LNCaP clone FGC (cell line): ENCODE measurements around the gene SORCS2.

Source experiments
- DNase-seq: peaks from one replicate; pipeline ENCODE4 v3.0.0-alpha.2; 2011; ENCODE audit warnings: low read depth
- H3K4me3 ChIP-seq: 2 replicates; pipeline ENCODE4 v1.5.1; 2011; ENCODE audit warnings: mild to moderate bottlenecking, low read depth, low read length, control low read depth
- CTCF ChIP-seq: IDR thresholded peaks from 2 replicates; pipeline ENCODE4 v1.5.1; 2012; ENCODE audit warnings: mild to moderate bottlenecking; ENCODE audit not compliant: control insufficient read depth, insufficient read depth; ENCODE audit errors: extremely low read depth

The SORCS2 gene

GRCh38 chr4:7322166-7322991 lies 130.0 kb downstream of the SORCS2 start:
- H3K4me3 ChIP-seq, result no peak overlapping the region
- DNase-seq, result no peak
- no peak for TF ChIP-seq CTCF

- TF ChIP-seq CTCF, result no peak
- no peak overlapping the region for H3K4me3 ChIP-seq
- no peak for DNase-seq
Measured at GRCh38 chr4:7323461-7323871, 131.1 kb downstream of the SORCS2 start.

- peak; percentile 32 for TF ChIP-seq CTCF
- H3K4me3 ChIP-seq, result no peak overlapping the region
- no peak for DNase-seq
Measured at GRCh38 chr4:7323872-7324650, 131.7 kb downstream of the SORCS2 start.

GRCh38 chr4:7324651-7325121 lies 132.3 kb downstream of the SORCS2 start:
- DNase-seq, result no peak
- no peak for TF ChIP-seq CTCF

GRCh38 chr4:7325541-7325940 lies 133.2 kb downstream of the SORCS2 start:
- DNase-seq, result no peak
- no peak for TF ChIP-seq CTCF
- no peak overlapping the region for H3K4me3 ChIP-seq

More at GRCh38 chr4:7324651-7325121, 132.3 kb downstream of the SORCS2 start:
- no peak overlapping the region for H3K4me3 ChIP-seq

- no peak for TF ChIP-seq CTCF
- H3K4me3 ChIP-seq, result no peak overlapping the region
Measured at GRCh38 chr4:7326306-7326692, 134.0 kb downstream of the SORCS2 start.

More at GRCh38 chr4:7326306-7326692, 134.0 kb downstream of the SORCS2 start:
- DNase-seq, result no peak
